Ovary (tissue), 9 donors: ENCODE results near the gene BLOC1S6. TPM values are rescaled to one million over a fixed set of nuclear protein-coding genes. Genes with fewer than 3 reads are reported as not detected.

ENCODE experiments used
- DNase-seq, 5 donors: peaks; one replicate each; pipeline ENCODE4 v3.0.0-alpha.2; 2019 to 2020
- H3K27ac ChIP-seq, 2 donors: fragments of 200-600 bp; one replicate each; pipeline versions ENCODE4 v1.5.1 to v1.8.0; 2019 to 2022
- H3K27me3 ChIP-seq: fragments of 200-600 bp; one replicate; pipeline ENCODE4 v1.8.0; 2022
- H3K36me3 ChIP-seq: fragments of 200-600 bp; sonication (generic); one replicate; pipeline ENCODE4 v1.5.1; 2019
- H3K4me1 ChIP-seq: one replicate; pipeline ENCODE4 v1.8.1; 2013; ENCODE audit warnings: mild to moderate bottlenecking, moderate library complexity; ENCODE audit not compliant: insufficient read depth
- H3K4me3 ChIP-seq: fragments of 200-600 bp; sonication (generic); one replicate; pipeline ENCODE4 v1.5.1; 2017
- H3K9me3 ChIP-seq, 2 donors: fragments of 200-600 bp in 1 of 2; sonication (generic) in 1 of 2; one replicate each; pipeline versions ENCODE4 v1.5.1 to v1.8.1; 2013 to 2019; ENCODE audit warnings: mild to moderate bottlenecking in 1 of 2, moderate library complexity in 1 of 2
- CTCF ChIP-seq, 3 donors: fragments of 450-650 bp in 2 of 3; fragments of 200-600 bp in 1 of 3; IDR thresholded peaks; one replicate each; pipeline versions ENCODE4 v1.5.1 to v1.8.0; 2016 to 2022; ENCODE audit warnings: antibody characterized with exemption in 3 of 3, mild to moderate bottlenecking in 1 of 3
- EP300 ChIP-seq: sonication (generic); formaldehyde crosslinking; IDR thresholded peaks from one replicate; pipeline ENCODE4 v1.6.1; 2017; ENCODE audit warnings: antibody characterized with exemption
- POLR2A ChIP-seq: fragments of 450-650 bp; IDR thresholded peaks from one replicate; pipeline ENCODE4 v1.6.1; 2017; ENCODE audit warnings: antibody characterized with exemption, mild to moderate bottlenecking, moderate library complexity
- WGBS, 3 donors: extraction: QIAGEN DNeasy Blood & Tissue Kit in 1 of 3; methylation state at CpG; one replicate each; pipeline versions ENCODE4 v1.1.5 to v1.1.7; 2013 to 2017; 5-methylcytosine and 5-hydroxymethylcytosine counted together
- intact Hi-C, 4 donors: fragments of 100-400 bp; cut with DNase I; formaldehyde crosslinking; loops; one replicate each; pipeline versions ENCODE4 v1.11.0 to v1.15.1; 2022 to 2023
- polyA plus RNA-seq, 2 donors: library from polyadenylated mRNA; stranded (reverse); fragments of 200-250 nt in 1 of 2; fragments of 350-450 nt in 1 of 2; fragmentation: Illumina TruSeq in 1 of 2; extraction: RNeasy Lipid Tissue Mini Kit (QIAGEN cat#74804) in 1 of 2; gene quantifications; one replicate each; pipeline ENCODE4 v1.2.3, GENCODE V29; 2013 to 2014
- total RNA-seq, 7 donors: library from RNA; depleted of rRNA in 2 of 7; stranded (reverse); fragments of >200 nt in 2 of 7; fragmentation: NEBNext Ultra II Directional in 3 of 7; extraction: Animal tissue kit (Norgen Biotek cat#: 25700) in 3 of 7; gene quantifications; one replicate each; pipeline versions ENCODE4 v1.1.0 to v1.2.4, GENCODE V29; 2016 to 2023
- donor health status: DM: no; HTN: no; CAD: no; lungs with moderate emphysema.
- donor health status: DM: no; HTN: no; CAD: no.
- donor health status: Bipolar disorder and iron deficiency.
- donor health status: DM: yes; HTN: yes; CAD: no.
- donor health status: DM: no; HTN: no; CAD: no.
- donor health status: DM: yes; HTN: yes; CAD: no.

The BLOC1S6 gene
- total and polyA plus RNA-seq, 9 donors, result 28.8 to 58.3 (median 46.1) TPM

DNA sequence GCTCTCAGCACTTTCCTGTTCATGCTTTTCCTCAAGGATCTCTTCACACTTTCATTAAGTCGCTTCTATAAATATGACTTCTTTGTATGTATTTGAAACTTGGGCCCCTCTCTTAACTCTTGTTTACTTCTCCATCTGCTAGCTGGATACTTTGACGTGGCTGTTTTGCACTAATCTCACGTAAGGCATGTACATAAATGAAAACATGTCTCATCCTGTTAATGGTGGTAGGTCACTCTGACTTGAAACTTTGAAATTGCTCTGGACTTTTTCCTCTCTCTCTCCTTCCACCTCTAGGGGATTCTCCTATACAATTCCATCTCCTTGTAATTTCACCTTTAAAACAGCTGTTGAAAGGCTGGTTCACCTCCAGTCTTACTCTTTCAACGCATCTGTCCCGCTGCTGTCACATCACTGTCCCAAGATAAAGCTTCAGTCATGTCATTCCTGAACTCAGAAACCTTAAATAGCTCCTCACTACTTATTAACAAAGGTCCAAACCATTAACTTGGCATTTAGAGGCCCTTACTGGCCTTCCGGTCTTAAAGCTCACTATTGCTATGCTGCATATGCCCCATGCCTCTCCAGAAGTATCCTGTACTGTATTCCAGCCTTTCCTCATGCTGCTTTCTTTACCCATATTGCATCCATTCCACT, 1.2 kb downstream of the BLOC1S6 start:
- H3K27me3 ChIP-seq, result no peaks in the 10 kb centered on the region
- peaks cover 7% of the 10 kb centered on the region for H3K4me1 ChIP-seq
- DNase-seq, result no peak
- no peaks in the 10 kb centered on the region for H3K9me3 ChIP-seq
- H3K36me3 ChIP-seq, result no peaks in the 10 kb centered on the region
- H3K4me3 ChIP-seq, result peak overlapping the region; percentile 64
- peak overlapping the region in 1 of 2 donors; percentile 98 for H3K27ac ChIP-seq
- intact Hi-C loops, result loop anchor here in 1 of 4 donors (5.0 to 10.0 kb wide), 2 partner anchors 64 to 186 kb away; partner anchors contain the start of gene SLC30A4
- TF ChIP-seq CTCF (IDR thresholded peaks at IDR 0.05) (no peak), EP300 (no peak)
- 18 to 27% (median 19%) methylated on average over 6 of the region's 6 CpGs for WGBS, 3 donors

- intact Hi-C loops, result loop anchor here in 1 of 4 donors (5.0 to 10.0 kb wide), 2 partner anchors 64 to 187 kb away; partner anchors contain the start of gene SLC30A4
- Histone ChIP-seq H3K27ac (no peak overlapping the region), H3K27me3 (no peaks in the 10 kb centered on the region), H3K4me3 (no peak overlapping the region), H3K36me3 (no peaks in the 10 kb centered on the region), H3K4me1 (peaks cover 7% of the 10 kb centered on the region), H3K9me3 (no peaks in the 10 kb centered on the region)
- no peak for TF ChIP-seq CTCF (IDR thresholded peaks at IDR 0.05)
- TF ChIP-seq EP300, result no peak
- TF ChIP-seq POLR2A, result no peak
- DNase-seq, result no peak
- 61 to 67% (median 62%) methylated on average over 5 of the region's 5 CpGs for WGBS, 3 donors
These were observed 2.1 kb downstream of the BLOC1S6 start for GRCh38 chr15:45589256-45589655.

DNA sequence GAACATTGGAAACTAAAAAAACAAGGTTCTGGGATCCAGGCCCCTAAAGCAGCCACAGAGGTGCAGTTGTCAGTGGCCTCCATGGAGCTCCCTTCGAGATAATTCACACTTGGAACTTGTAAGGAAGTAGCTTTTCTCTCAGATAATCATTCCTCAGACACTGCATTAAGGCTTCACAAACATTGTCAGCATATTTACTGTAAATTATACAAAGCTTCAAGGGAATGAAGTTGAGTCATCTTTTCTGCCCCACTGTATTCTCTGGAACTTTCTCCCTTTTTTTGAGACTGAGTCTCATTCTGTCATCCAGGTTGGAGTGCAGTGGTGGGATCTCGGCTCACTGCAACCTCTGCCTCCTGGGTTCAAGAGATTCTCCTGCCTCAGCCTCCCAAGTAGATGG, 7.1 kb downstream of the BLOC1S6 start:
- no peak overlapping the region for H3K4me3 ChIP-seq
- intact Hi-C loops, result no loop called here
- WGBS, 3 donors, result 91 to 94% (median 93%) methylated on average over 2 of the region's 2 CpGs
- H3K27me3 ChIP-seq, result no peaks in the 10 kb centered on the region
- no peaks in the 10 kb centered on the region for H3K9me3 ChIP-seq
- TF ChIP-seq EP300, result no peak
- no peak for TF ChIP-seq POLR2A
- TF ChIP-seq CTCF (IDR thresholded peaks at IDR 0.05), result no peak
- H3K4me1 ChIP-seq, result peaks cover 3% of the 10 kb centered on the region
- no peaks in the 10 kb centered on the region for H3K36me3 ChIP-seq
- no peak for DNase-seq
- H3K27ac ChIP-seq, result no peak overlapping the region

DNA sequence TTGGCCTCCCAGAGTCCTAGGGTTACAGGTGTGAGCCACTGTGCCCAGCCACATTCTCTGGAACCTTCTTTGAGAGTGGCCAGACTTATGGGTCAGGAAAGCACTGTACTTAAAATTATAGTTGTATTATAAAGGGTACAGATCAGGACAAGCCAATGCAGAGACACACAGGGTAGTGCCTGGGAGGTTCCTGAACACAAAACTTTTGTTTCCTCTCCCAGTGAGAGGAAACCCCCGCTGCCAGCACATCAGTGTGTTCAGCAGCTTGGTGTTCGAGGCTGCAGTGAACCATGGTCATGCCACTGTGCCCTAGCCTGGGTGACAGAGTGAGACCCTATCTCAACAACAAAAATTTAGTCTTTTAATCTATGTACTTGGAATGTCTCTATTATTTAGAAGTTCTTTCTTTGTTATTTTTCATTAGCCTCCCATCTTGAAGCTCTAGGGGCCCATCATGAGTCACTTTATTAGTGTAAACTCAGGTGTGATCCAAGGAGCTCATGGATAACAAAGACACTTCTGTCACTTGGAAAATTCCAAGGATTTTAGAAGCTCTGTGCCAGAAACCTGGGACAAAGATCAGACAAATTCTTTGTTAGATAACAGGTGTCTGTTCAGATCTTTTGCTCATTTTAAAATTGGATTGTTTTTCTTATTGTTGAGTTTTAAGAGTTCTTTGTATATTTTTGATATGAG, 7.8 kb downstream of the BLOC1S6 start:
- intact Hi-C loops, result no loop called here
- 95 to 97% (median 96%) methylated on average over 2 of the region's 2 CpGs for WGBS, 3 donors
- DNase-seq, result no peak
- Histone ChIP-seq H3K4me3 (no peak overlapping the region), H3K36me3 (no peaks in the 10 kb centered on the region), H3K27ac (no peak overlapping the region), H3K27me3 (no peaks in the 10 kb centered on the region), H3K9me3 (no peaks in the 10 kb centered on the region), H3K4me1 (peaks cover 2% of the 10 kb centered on the region)
- no peak for TF ChIP-seq EP300
- no peak for TF ChIP-seq POLR2A
- TF ChIP-seq CTCF (IDR thresholded peaks at IDR 0.05), result no peak
